Right lobe of liver (tissue), 6 donors: ENCODE results near the gene SPATS2. TPM values are rescaled to one million over a fixed set of nuclear protein-coding genes. Genes with fewer than 3 reads are reported as not detected.

Experiments used
- ATAC-seq, 4 donors: fragments of 200-7000 bp; cut with Tn5 transposase; one replicate each; pipeline ENCODE4 v1.9.1; 2020; ENCODE audit warnings: mild to moderate bottlenecking in 4 of 4, moderate library complexity in 4 of 4
- DNase-seq, 3 donors: peaks; one replicate each; pipeline ENCODE4 v3.0.0-alpha.2; 2020
- H3K27ac ChIP-seq, 3 donors: fragments of 200-600 bp; one replicate each; pipeline ENCODE4 v1.8.0; 2022
- H3K27me3 ChIP-seq, 2 donors: fragments of 200-600 bp; one replicate each; pipeline ENCODE4 v1.8.0; 2022
- H3K36me3 ChIP-seq, 4 donors: fragments of 200-600 bp; sonication (generic) in 1 of 4; one replicate each; pipeline versions ENCODE4 v1.5.1 to v1.8.0; 2017 to 2022; ENCODE audit warnings: control low read depth in 1 of 4
- H3K4me1 ChIP-seq, 4 donors: fragments of 200-600 bp; sonication (generic) in 1 of 4; one replicate each; pipeline versions ENCODE4 v1.5.1 to v1.8.0; 2017 to 2022; ENCODE audit warnings: control low read depth in 1 of 4
- H3K4me3 ChIP-seq, 3 donors: fragments of 200-600 bp; one replicate each; pipeline ENCODE4 v1.8.0; 2022
- H3K9me3 ChIP-seq, 4 donors: fragments of 200-600 bp; sonication (generic) in 1 of 4; one replicate each; pipeline versions ENCODE4 v1.5.1 to v1.8.0; 2017 to 2022; ENCODE audit warnings: control low read depth in 1 of 4
- POLR2A ChIP-seq: fragments of 450-650 bp; IDR thresholded peaks from one replicate; pipeline ENCODE4 v1.6.1; 2017; ENCODE audit warnings: antibody characterized with exemption, mild to moderate bottlenecking
- WGBS: methylation state at CpG from one replicate; pipeline ENCODE4 v1.1.6; 2018; ENCODE audit warnings: low coverage, low lambda C conversion rate; ENCODE audit not compliant: insufficient coverage; ENCODE audit errors: missing lambda C conversion rate; 5-methylcytosine and 5-hydroxymethylcytosine counted together
- intact Hi-C, 2 donors: fragments of 100-400 bp; cut with DNase I; formaldehyde crosslinking; loops; one replicate each; pipeline versions ENCODE4 v1.11.2 to v1.14.1; 2022
- total RNA-seq, 6 experiments: library from RNA; depleted of rRNA in 2 of 6; stranded (reverse); fragments of >200 nt in 2 of 6; fragmentation: NEBNext Ultra II Directional in 3 of 6; extraction: Animal tissue kit (Norgen Biotek cat#: 25700) in 3 of 6; gene quantifications; one replicate each; pipeline versions ENCODE4 v1.1.0 to v1.2.4, GENCODE V29; 2016 to 2023
- TF ChIP-seq, protein P1 (sequence below), 4 donors: fragments of 200-600 bp in 3 of 4; fragments of 450-650 bp in 1 of 4; IDR thresholded peaks; one replicate each; pipeline versions ENCODE4 v1.5.1 to v1.8.0; 2016 to 2022; ENCODE audit warnings: antibody characterized with exemption in 4 of 4, mild to moderate bottlenecking in 2 of 4
- donor health status: DM: no; HTN: yes; CAD: no.
- donor health status: DM: no; HTN: no; CAD: no.
- donor health status: DM: no; HTN: no; CAD: no.
- donor health status: DM: no; HTN: yes; CAD: no.
- donor health status: DM: no; HTN: yes; CAD: no.

Gene SPATS2
- total RNA-seq, 6 experiments from 2014 or later, result 3.2 to 6.1 (median 4.4) TPM

GRCh38 chr12:49340095-49340870 lies 27.0 kb upstream of the SPATS2 start:
- Histone ChIP-seq H3K4me3 (no peak overlapping the region), H3K9me3 (no peaks in the 10 kb centered on the region), H3K4me1 (peaks cover 0 to 19% (median 7%) of the 10 kb centered on the region in 4 donors), H3K27ac (no peak overlapping the region), H3K36me3 (no peaks in the 10 kb centered on the region), H3K27me3 (peaks cover 0 to 12% of the 10 kb centered on the region in 2 donors)
- WGBS, result 77% methylated on average over 6 of the region's 6 CpGs
- ATAC-seq, result no peak
- intact Hi-C loops, result no loop called here
- peak in 1 of 3 donors; percentile 14 for DNase-seq
- TF ChIP-seq POLR2A, result no peak
- TF ChIP-seq, protein P1, sequence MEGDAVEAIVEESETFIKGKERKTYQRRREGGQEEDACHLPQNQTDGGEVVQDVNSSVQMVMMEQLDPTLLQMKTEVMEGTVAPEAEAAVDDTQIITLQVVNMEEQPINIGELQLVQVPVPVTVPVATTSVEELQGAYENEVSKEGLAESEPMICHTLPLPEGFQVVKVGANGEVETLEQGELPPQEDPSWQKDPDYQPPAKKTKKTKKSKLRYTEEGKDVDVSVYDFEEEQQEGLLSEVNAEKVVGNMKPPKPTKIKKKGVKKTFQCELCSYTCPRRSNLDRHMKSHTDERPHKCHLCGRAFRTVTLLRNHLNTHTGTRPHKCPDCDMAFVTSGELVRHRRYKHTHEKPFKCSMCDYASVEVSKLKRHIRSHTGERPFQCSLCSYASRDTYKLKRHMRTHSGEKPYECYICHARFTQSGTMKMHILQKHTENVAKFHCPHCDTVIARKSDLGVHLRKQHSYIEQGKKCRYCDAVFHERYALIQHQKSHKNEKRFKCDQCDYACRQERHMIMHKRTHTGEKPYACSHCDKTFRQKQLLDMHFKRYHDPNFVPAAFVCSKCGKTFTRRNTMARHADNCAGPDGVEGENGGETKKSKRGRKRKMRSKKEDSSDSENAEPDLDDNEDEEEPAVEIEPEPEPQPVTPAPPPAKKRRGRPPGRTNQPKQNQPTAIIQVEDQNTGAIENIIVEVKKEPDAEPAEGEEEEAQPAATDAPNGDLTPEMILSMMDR (IDR thresholded peaks at IDR 0.05), result no peak

GRCh38 chr12:49340971-49341776 lies 26.1 kb upstream of the SPATS2 start:
- TF ChIP-seq POLR2A, result no peak
- TF ChIP-seq, protein P1 (IDR thresholded peaks at IDR 0.05), result no peak
- ATAC-seq, result no peak
- WGBS, result 70% methylated on average over 11 of the region's 14 CpGs
- no peaks in the 10 kb centered on the region for H3K9me3 ChIP-seq
- no peak overlapping the region for H3K27ac ChIP-seq
- H3K4me3 ChIP-seq, result no peak overlapping the region
- peaks cover 0 to 8% of the 10 kb centered on the region in 2 donors for H3K27me3 ChIP-seq
- intact Hi-C loops, result no loop called here
- peaks cover 0 to 27% (median 7%) of the 10 kb centered on the region in 4 donors for H3K4me1 ChIP-seq
- no peaks in the 10 kb centered on the region for H3K36me3 ChIP-seq
- peak in 1 of 3 donors; percentile 38 for DNase-seq

DNA sequence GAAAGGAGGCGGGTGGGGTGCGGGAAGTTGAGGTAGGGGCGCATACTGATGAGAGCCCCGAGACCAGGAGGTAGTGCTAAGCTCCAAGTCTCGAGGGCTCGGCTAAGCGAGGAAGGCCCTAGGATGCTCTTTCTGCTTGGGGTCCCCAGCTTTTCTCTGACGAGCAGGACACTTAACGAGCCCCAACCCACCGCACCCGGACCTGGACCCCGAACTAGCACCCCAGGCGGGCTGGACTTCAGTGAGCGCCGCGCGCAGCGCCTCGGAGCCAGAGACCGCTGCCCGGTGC lies 25.5 kb upstream of the SPATS2 start:
- Histone ChIP-seq H3K9me3 (no peaks in the 10 kb centered on the region), H3K36me3 (no peaks in the 10 kb centered on the region), H3K27me3 (peaks cover 0 to 3% of the 10 kb centered on the region in 2 donors), H3K4me1 (peaks cover 0 to 28% (median 7%) of the 10 kb centered on the region in 4 donors), H3K4me3 (no peak overlapping the region), H3K27ac (no peak overlapping the region)
- ATAC-seq (no peak), DNase-seq (peak in 1 of 3 donors; percentile 40)
- TF ChIP-seq, protein P1 (IDR thresholded peaks at IDR 0.05), result no peak
- no peak for TF ChIP-seq POLR2A
- WGBS, result 83% methylated on average over 2 of the region's 21 CpGs
- intact Hi-C loops, result no loop called here

GRCh38 chr12:49342066-49342913 lies 25.0 kb upstream of the SPATS2 start:
- ATAC-seq, result peak; percentile 58 to 63 (median 61)
- Histone ChIP-seq H3K27ac (no peak overlapping the region), H3K4me3 (peak overlapping the region; percentile 24 to 44 (median 29)), H3K9me3 (no peaks in the 10 kb centered on the region), H3K36me3 (no peaks in the 10 kb centered on the region), H3K27me3 (no peaks in the 10 kb centered on the region), H3K4me1 (peaks cover 0 to 31% (median 10%) of the 10 kb centered on the region in 4 donors)
- DNase-seq, result peak; percentile 74 to 81 (median 79)
- TF ChIP-seq POLR2A, result no peak
- TF ChIP-seq, protein P1 (IDR thresholded peaks at IDR 0.05), result peak; percentile 71 to 85 (median 82)
- intact Hi-C loops, result no loop called here
- WGBS, result 2% methylated on average over 21 of the region's 58 CpGs
